GM19324 (cell line): ENCODE data around the gene RFLNA.

Experiments
- ATAC-seq: cut with Tn5 transposase; IDR thresholded peaks from one replicate; pipeline ENCODE4 v1.9.1; 2021; ENCODE audit warnings: mild to moderate bottlenecking, moderate library complexity; ENCODE audit not compliant: unreplicated experiment, low FRiP score

Gene RFLNA

DNA sequence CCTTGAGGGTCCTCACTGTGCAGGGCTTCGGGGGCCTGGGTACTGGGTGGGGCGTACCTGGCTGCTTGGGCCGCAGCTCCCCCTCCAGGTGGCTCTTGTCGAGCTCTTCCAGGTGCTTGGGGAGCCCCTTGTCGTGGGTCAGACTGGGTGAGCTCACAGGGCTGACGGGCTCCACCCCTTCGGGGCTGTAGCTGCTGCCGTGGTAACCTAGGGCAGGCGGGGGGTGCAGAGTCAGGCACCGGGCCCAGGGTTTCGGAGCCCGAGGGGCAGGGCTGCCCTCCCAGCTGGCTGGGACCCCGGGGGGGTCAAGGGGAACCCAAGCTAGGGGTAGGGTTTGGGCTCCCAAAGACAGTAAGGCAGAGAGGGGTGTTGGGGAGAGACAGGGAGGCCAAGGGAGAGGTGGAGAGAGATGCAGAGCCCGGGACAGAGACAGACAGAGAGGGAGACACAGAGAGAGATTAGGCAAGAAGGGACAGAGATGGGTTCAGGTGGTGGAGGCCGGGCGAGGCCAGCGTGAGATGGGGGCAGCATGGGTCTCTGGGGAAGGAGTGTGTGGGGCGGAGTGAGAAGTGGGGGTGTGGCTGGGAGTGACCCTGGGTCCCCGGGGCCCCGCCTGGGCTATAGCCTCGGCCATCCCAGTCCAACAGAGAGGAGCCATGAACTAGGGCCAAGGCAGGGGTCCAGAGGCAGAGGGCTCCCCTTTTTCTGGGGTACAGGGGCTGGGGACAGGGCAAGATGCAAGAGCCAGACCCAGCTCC is 40.7 kb downstream of the RFLNA start:
- no peak for ATAC-seq

DNA sequence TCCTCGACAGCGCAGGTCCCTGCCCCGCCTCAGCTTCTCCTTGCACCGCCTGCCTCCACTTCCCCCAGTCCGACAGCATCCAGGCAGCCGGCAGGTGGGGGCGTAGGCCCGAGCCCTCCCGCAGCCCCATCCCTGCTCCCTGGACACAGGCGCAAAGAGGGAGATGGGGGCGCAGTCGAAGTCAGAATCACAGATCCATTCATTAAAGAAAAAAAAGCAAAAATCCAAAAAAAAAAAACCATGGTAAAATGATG is 41.2 kb downstream of the RFLNA start:
- ATAC-seq, result no peak

DNA sequence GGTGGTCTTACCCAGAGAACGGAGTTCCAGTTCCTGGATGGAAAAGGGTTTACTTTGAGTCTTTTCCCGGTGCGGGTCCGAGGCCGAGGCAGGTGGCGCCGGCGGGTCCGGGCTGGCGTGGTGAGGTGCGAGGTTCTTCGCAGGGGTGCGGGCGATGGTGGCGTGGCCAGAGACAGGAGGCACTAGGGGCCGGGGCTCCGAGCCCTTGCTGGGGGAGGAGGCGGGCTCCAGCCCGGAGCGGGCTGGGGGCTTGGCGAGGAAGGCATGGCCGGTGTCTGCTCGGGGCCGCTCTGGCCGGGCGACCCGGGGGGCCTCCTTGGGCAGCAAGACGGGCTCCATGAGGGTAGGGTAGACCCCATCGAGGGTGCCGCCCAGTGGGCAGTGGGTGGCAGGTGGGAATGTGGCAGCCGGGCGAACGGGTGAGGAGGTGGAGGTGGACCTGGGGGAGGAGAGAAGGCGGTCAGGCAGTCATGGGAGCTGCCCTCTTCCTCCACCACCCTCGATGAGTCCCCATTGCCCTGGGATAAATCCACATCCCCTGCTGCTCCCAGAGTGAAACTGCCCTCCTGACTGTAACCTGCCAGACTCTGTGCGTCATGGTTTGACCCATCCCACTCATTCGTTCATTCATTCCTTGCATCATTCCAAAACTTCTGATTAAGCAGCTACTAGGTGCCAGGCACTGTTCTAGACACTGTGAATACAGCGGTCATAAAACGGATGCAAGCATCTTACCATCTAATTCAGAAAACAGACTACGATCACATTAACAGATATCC is 42.0 kb downstream of the RFLNA start:
- ATAC-seq, result no peak

DNA sequence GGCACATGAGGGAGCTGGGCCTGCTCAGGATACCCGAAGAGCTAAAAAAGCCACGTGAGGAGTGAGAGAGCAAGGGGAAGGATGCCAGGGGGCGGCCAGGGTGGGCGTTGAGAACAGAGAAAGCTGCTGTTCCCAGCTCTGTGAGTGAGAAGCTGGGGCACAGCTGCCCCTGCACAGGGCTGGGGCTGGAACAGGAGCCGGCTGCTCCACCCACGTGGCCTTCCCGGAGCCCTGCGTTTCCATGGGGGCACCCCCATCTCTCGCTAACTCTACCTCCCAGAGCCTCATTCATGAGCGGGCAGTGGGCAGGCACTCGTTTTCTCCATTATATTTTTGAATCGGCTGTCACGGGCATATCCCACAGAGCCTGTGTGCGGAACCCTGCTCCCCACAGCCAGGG is 42.7 kb downstream of the RFLNA start:
- no peak for ATAC-seq

DNA sequence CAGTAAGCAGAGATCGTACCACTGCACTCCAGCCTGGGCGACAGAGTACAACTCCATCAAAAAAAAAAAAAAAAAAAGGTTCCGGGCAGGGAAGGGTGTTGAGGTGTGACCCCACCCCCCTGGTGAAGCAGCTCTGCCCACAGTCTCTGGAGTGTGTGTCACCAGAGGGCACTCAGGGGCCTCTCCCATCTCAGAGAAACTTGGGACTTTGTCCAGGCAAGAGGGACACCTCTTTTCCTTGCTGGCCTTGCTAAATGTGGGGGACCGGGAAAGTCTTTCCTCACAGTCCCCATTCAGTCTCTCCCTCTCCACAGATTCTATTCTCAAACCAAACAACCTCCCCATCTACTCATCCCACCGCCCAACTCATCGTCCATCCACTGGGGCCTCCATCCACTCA is 43.6 kb downstream of the RFLNA start:
- no peak for ATAC-seq

DNA sequence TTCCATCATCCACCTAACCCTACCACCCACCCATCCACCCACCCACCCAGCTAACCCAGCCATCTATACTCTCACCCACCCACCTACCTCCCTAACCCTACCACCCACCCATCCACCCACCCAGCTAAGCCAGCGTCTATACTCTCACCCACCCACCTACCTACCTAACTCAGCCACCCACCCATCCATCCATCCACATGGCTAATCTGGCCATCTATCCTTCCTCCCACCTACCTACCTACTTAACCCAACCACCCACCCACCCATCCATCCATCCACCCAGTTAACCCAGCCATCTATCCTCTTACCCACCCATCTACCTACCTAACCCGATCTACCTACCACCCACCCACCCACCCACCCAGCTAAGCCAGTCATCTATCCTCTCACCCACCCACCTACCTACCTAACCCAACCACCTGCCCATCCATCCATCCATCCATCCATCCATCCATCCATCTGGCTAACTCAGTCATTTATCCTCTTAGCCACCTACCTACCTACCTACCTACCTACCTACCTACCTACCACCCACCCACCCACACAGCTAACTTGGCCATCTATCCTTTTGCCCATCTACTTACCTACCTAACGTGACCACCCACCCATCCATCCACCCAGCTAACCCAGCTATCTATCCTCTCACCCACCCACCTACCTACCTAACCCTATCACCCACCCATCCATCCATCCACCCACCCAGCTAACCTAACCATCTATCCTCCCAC is 44.1 kb downstream of the RFLNA start:
- no peak for ATAC-seq

DNA sequence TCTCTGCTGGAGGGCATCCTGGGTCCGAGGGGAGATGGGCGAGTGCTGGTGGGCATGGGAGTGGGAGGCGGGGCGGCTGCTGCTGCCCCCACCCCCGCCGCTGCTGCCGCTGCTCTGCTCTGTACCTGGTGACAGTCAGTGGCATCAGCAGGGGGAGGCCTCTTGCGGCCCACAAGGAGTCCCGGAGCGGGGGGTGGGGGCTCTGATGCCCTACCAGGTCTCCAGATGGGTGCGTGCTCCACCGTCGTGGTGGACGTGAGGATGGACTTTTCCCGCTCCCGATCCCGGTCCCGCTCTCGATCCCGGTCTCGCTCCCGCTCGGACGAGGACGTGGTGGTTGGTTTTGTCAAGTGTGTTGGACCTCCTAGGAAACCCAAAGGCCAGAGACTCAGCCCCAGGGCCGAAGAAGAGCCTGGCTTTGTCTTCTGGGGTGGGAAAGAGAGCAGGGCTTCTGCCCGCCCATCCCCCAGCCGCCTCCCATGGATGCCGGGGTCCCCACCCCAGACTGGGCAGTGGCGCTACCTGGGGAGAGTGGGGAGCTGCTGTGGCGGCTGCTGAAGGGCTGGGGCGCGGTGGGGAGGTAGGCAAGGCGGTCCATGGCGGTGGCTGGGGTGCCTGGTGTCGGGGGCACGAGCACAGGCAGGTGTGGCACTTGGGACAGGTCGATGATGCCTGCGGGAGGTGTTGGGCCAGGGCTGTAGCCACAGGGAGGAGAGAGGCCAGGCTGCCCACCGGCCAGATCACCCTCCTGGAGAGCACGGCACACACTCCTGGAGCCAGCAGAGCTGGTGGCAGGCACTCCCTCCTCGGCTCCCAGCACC is 45.4 kb downstream of the RFLNA start:
- ATAC-seq, result no peak

DNA sequence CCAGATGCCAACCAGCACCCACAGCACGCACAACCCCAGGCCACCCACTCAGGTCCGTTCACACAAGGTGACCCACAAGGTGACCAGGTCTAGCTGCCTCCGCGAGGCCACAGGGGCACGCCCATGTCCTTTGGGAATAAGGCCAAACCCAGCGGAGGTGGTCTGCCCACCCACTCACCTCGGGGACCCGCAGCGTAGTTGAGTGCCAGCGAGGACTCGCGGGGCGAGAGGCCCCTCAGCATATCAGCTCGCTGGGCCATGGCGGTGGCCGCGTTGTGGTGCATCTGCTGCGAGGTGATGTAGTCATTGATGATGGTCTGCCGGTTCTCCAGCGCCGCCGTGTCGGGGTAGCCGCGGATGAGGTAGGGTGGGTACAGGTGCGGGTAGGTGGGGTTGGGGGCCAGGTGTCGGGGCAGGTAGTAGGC is 46.8 kb downstream of the RFLNA start:
- no peak for ATAC-seq

DNA sequence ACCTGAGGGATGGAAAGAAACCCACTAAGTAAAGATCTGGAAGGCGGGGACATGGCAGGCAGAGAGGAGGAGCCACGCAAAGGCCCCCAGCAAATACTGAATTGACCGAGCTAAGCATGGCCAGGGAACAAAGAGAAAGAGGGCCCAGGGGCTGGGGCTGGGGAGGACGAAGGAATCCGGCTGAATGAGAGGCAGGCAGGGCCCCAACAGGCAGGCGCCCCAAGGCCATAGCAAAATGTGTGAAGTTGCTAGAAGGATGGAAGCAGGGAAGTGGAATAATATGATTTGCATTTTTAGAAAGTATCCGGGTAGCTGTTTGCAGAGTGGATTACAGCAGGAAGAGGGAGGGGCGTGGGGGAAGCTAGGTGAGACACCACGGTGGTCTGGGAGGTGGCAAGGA is 49.1 kb downstream of the RFLNA start:
- ATAC-seq, result no peak

DNA sequence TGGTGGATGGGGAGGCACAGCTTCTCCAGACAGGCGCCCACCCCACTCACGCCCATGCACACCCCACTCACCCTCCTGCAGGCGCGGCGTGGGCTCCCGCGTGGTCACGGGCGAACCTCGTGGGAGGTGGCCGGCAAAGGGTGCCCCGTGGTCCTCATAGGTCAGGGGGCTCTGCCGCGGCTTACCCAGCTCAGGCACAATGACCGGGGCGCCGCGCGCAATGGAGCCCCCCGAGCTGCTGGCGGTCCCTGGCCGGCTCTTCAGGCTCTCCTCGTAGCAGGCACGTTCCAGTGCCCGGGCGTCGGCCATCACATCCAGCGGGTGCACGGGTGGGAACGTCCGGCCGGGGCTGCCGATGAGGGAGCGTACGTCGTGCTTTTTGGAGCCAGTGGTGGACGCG is 49.6 kb downstream of the RFLNA start:
- ATAC-seq, result no peak

DNA sequence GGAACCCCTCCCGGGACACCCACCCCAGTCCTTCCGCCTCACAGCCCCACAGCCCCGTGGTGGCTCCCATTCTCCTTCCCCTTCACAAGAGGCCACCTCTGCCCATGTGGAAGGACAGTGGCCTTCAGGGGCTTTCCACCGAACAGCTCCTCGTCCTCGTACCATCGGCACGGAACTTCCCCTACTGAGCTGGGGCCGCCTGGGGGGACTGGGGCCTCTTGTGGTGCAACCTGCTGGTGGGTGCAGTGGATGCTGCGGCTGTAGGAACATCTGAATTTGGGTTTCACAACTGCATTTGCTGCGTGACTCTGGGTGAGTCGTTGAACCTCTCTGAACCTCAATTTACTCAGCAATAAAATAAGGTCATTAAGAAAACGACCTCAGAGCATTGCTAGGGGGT is 50.9 kb downstream of the RFLNA start:
- ATAC-seq, result no peak

DNA sequence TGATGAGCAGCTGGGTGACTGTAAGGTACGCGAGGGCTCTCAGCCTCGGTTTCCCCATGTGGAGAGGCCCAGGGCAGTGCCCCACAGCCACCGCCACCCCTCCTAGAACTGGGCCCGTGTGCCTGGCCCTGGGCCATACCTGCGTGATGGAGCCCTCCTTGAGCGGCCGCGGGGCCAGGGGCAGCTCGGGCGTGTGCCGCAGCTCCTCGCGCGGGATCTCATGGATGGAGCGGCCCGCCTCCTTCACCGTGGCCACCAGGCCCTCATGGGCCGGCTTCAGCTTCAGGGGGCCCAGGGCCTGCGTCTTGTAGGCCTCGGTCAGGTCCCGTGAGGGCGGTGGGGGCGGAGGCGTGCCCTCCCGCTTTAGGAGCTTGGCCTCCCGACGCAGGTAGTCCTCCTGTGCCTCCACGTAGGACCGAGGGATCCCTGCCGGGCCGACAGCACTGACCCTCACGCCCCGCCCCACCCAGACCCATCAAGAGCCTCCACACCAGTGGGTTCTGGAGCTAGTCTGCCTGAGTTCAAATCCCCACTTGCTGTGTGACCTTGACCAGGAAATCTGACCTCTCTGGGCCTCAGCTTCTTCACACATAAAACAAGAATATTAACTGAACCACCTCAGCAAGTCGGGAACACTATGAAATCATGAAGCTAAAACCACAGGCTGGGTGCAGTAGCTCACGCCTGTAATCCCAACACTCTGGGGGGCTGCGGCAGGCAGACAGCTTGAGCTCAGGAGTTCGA is 51.7 kb downstream of the RFLNA start:
- no peak for ATAC-seq

DNA sequence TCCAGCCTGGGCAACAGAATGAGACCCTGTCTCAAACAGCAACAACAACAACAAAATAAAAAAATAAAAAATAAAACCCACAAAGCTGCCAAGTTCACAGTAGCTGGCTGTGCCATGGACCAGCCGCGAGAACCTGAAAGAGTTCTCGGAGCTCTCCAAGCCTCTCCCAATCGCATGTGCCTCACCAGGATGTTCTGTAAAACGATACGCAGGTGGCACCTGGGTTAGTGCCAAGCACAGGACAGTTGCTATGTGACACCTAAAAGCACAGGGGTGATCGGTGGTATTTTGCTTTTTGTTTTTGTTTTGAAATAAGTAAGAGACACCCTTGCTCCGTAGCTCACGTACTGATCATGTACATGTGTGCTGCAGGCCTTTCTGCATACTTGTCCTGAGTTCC is 52.4 kb downstream of the RFLNA start:
- ATAC-seq, result no peak

DNA sequence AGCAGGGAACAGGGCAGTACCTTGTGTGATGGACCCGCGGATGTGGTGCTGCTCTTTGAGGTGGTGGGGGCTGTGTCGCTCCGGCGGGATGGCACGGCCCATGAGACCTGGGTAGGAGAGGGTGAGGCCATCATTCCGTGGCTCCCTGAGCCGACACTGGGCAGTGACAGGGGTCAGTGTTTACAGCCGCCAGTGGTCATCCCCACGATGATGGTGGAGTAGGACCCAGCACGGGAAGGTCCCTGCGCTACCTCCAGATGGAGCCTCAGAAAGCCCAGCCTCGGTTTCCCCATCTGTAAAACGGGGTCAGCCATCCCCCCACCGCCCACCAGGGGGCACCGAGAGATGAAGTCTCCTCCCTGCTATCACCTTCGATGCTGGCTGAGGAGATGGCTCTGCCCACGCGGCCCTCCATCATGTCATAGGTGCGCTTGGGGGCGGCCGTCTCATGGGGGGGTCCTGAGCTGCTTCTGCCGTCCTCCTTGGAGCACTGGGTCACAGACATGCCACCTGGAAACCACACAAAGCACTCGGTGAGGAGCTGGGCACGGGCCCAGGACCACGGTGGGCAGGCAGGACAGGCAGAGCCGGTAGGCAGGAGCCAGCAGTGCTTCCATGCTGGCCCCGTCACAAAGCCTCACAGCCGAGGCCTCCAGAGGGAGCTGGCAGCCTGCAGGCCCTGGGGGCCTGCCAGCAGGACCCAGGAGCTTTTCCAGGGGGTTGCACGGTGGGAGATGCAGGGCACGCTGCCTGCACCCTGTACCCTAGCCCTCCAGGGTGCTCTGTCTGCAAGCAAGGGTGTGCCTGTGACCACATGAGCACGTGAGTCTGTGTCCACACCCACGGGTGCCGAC is 53.1 kb downstream of the RFLNA start:
- no peak for ATAC-seq

DNA sequence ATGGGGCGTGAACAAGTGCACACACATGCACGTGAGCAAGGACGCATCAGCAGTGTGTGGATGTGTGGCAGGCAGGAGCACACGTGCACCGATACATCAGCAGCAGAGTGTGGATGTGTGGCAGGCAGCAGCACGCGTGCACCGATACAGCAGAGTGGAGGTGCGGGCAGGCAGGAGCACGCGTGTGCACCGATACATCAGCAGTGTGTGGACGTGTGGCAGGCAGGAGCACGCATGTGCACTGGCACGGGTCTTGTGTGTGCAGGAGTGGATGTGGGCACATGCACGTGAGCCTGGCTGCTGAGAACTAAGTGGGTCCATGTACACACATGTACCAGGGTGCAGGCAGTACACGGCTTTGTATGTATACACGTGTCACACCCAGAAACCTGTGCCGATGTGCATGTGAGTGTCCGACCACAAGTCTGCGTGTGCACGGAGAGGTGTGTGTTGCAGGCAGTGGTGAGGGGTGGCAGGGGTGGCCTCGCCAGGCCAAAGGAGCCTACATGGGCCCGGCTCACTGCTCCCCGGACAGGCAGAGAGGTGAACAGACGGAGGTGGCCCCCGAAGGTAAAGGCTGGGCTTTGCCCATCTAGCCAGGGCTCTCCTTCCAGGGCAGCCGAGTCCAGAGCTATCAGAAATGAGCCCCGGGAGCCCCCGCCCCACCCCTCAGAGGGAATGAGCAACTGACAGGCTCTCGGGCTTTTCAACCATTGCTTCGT is 53.9 kb downstream of the RFLNA start:
- no peak for ATAC-seq

DNA sequence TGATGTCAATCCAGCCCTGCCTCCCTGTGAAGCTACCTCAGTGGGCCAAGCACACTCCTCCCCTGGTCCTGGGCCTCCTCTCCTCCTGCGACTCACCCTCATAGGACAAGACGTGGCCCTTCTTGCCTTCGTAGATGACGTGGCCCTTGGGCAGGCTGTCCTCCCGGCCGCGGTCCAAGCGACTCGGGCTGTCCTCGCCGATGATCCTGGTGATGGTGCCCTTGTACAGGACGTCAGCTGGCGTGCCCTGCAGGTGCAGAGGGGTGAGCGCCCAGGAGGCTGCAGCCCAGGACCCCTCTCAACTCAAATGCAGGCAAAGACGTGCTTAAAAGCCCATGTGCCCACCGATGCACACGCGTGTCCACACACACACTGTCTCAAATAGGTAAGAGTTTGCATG is 55.6 kb downstream of the RFLNA start:
- no peak for ATAC-seq

DNA sequence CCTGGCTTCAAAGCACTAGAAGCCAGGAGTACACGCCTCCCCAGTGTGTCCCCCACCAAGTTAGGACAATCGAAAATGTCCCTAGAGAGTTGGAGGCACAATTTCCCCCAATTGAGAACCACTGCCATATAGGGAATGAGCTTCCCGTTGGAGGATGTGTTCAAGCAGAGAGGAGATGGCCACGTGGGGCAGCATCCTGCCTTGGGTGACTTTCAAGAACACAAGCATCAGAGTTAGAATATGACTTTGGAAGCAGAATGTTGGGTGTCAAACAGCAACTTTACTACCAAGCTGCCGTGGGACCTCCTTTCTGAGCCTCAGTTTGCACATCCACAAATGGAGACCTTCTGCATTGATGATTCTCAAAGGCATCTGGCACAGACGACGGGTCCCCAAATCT is 56.5 kb downstream of the RFLNA start:
- ATAC-seq, result no peak

DNA sequence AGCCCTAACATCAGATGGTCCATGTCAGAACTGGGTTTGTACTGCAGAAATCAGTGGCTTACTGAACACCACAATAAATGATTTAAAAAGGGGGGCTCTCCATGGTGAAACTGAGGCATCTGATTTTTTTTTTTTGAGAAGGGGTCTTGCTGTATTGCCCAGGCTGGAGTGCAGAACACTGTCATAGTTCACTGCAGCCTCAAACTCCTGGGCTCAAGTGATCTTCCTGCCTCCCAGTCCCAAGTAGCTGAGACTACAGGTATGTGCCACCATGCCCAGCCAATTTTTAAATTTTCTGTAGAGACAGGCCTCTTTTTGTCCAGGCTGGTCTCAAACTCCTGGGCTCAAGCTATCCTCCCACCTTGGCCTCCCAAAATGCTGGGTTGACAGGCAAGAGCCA is 57.4 kb downstream of the RFLNA start:
- no peak for ATAC-seq

DNA sequence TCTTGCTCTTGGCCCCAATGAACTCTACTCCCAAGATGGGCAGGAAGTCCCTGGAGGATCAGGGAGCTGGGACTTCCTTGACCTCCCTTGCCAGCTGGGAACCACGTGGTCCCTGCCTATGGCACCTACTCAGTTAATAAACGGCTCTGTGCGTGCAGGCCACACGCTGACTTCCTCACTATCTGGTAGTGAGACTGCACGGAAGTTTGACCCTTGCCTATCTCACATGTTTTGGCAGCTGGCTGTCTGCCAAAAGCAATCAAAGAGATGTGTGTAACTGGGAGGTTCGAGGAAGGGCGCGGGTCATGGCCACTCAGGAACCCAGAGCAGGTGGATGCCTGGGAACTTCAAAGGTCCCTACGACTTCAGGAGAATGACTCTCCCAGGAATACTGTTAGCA is 57.9 kb downstream of the RFLNA start:
- no peak for ATAC-seq
